GM23338 (cell line): ENCODE data around the gene MBD6. TPM values are rescaled to one million over a fixed set of nuclear protein-coding genes. Genes with fewer than 3 reads are reported as not detected.
A peak's percentile ranks its signal among the peaks of the same experiment; 100 is the strongest.

Experiments
- ATAC-seq: fragments of 200-7000 bp; cut with Tn5 transposase; 3 replicates; pipeline ENCODE4 v1.9.1; 2020
- DNase-seq: peaks from one replicate; pipeline ENCODE4 v3.0.0-alpha.2; 2015; ENCODE audit warnings: low spot score
- H2AFZ ChIP-seq: fragments of 200-600 bp; sonication (generic); 2 replicates; pipeline ENCODE4 v1.8.0; 2016; ENCODE audit warnings: antibody characterized with exemption, mild to moderate bottlenecking, moderate library complexity
- H3F3A ChIP-seq: fragments of 200-600 bp; sonication (generic); replicated peaks from 2 replicates; pipeline ENCODE4 v1.8.0; 2017; ENCODE audit warnings: antibody characterized with exemption, mixed run types, low read depth
- H3K27ac ChIP-seq: fragments of 200-600 bp; sonication (generic); 2 replicates; pipeline ENCODE4 v1.6.1; 2016; ENCODE audit warnings: low read depth
- H3K27me3 ChIP-seq: fragments of 200-600 bp; sonication (generic); 2 replicates; pipeline ENCODE4 v1.8.0; 2016; ENCODE audit warnings: mild to moderate bottlenecking, mixed run types, moderate library complexity; ENCODE audit not compliant: insufficient read depth
- H3K36me3 ChIP-seq: fragments of 200-600 bp; sonication (generic); 2 replicates; pipeline ENCODE4 v1.8.0; 2016; ENCODE audit warnings: mild to moderate bottlenecking; ENCODE audit not compliant: insufficient read depth
- H3K4me1 ChIP-seq: fragments of 200-600 bp; sonication (generic); 2 replicates; pipeline ENCODE4 v1.8.0; 2016; ENCODE audit warnings: mild to moderate bottlenecking, moderate library complexity; ENCODE audit not compliant: insufficient read depth
- H3K4me2 ChIP-seq: fragments of 200-600 bp; sonication (generic); 2 replicates; pipeline ENCODE4 v1.7.1; 2017; ENCODE audit warnings: mixed run types
- H3K4me3 ChIP-seq: fragments of 200-600 bp; sonication (generic); 2 replicates; pipeline ENCODE4 v1.6.1; 2016; ENCODE audit warnings: mixed run types
- H3K79me2 ChIP-seq: fragments of 200-600 bp; sonication (generic); replicated peaks from 2 replicates; pipeline ENCODE4 v1.8.0; 2017; ENCODE audit warnings: mild to moderate bottlenecking; ENCODE audit not compliant: insufficient read depth
- H3K9me2 ChIP-seq: fragments of 200-600 bp; sonication (generic); 2 replicates; pipeline ENCODE4 v1.8.0; 2017; ENCODE audit not compliant: insufficient read depth
- H4K20me1 ChIP-seq: fragments of 200-600 bp; sonication (generic); replicated peaks from 2 replicates; pipeline ENCODE4 v1.8.0; 2017; ENCODE audit warnings: mild to moderate bottlenecking; ENCODE audit not compliant: insufficient read depth
- H3K27ac Mint-ChIP-seq: 2 replicates; pipeline ENCODE4 v1.8.0; 2020; ENCODE audit warnings: inconsistent platforms, mild to moderate bottlenecking, moderate library complexity, mixed read lengths
- H3K27me3 Mint-ChIP-seq: 3 replicates; pipeline ENCODE4 v1.8.0; 2022; ENCODE audit warnings: low read depth, mild to moderate bottlenecking, moderate library complexity, mixed read lengths, inconsistent platforms; ENCODE audit not compliant: insufficient read depth, poor library complexity
- H3K36me3 Mint-ChIP-seq: 3 replicates; pipeline ENCODE4 v1.8.0; 2021; ENCODE audit warnings: low read depth, mild to moderate bottlenecking, inconsistent platforms, moderate library complexity, mixed read lengths
- H3K4me1 Mint-ChIP-seq: 3 replicates; pipeline ENCODE4 v1.8.0; 2020; ENCODE audit warnings: mild to moderate bottlenecking, inconsistent platforms, mixed read lengths
- H3K4me3 Mint-ChIP-seq: 3 replicates; pipeline ENCODE4 v1.8.0; 2021; ENCODE audit warnings: moderate library complexity, mild to moderate bottlenecking, inconsistent platforms, mixed read lengths
- H3K9me3 Mint-ChIP-seq: 3 replicates; pipeline ENCODE4 v1.8.0; 2020; ENCODE audit warnings: moderate library complexity, mild to moderate bottlenecking, inconsistent platforms, mixed read lengths
- CREB1 ChIP-seq: fragments of 250-450 bp; sonication (Bioruptor Pico); IDR thresholded peaks from 2 replicates; pipeline ENCODE4 v1.5.0; 2020; ENCODE audit warnings: low read depth, mild to moderate bottlenecking, moderate library complexity
- CTCF ChIP-seq, 2 experiments: fragments of 200-600 bp in 1 of 2; sonication (generic) in 1 of 2; conservative IDR thresholded peaks; 2 replicates each; pipeline versions ENCODE4 v1.5.1 to v1.6.1; 2016 to 2017; ENCODE audit warnings: antibody characterized with exemption in 2 of 2, low read depth in 2 of 2, mild to moderate bottlenecking in 2 of 2, moderate library complexity in 1 of 2
- ETS1 ChIP-seq: IDR thresholded peaks from 2 replicates; pipeline ENCODE4 v1.6.1; 2016; ENCODE audit warnings: antibody characterized with exemption
- EZH2 ChIP-seq: fragments of 200-600 bp; sonication (generic); IDR thresholded peaks from one replicate; pipeline ENCODE4 v1.8.0; 2017; ENCODE audit warnings: antibody characterized with exemption, mild to moderate bottlenecking, low read depth; ENCODE audit not compliant: unreplicated experiment
- EZH2phosphoT487 ChIP-seq: fragments of 200-600 bp; sonication (generic); IDR thresholded peaks from one replicate; pipeline ENCODE4 v1.8.1; 2018; ENCODE audit warnings: antibody characterized with exemption; ENCODE audit not compliant: unreplicated experiment
- JUNB ChIP-seq: IDR thresholded peaks from one replicate; pipeline ENCODE4 v1.6.1; 2016; ENCODE audit warnings: antibody characterized with exemption; ENCODE audit not compliant: unreplicated experiment
- POLR2AphosphoS5 ChIP-seq: IDR thresholded peaks from 2 replicates; pipeline ENCODE4 v1.6.1; 2016; ENCODE audit warnings: antibody characterized with exemption, low read depth
- polyA plus RNA-seq: library from polyadenylated mRNA; unstranded; fragments of >200 nt; fragmentation: Nextera tagmentation; extraction: Ambion mirVana; gene quantifications from 2 replicates; pipeline ENCODE4 v1.2.1, GENCODE V29; 2016
- total RNA-seq: library from RNA; depleted of rRNA; stranded (reverse); fragments of >200 nt; shearing (Covaris generic); gene quantifications from 2 replicates; pipeline ENCODE4 v1.2.3, GENCODE V29; 2014

MBD6 gene
- total and polyA plus RNA-seq, 2 experiments from 2014 or later: 12.5 to 17.1 TPM

DNA sequence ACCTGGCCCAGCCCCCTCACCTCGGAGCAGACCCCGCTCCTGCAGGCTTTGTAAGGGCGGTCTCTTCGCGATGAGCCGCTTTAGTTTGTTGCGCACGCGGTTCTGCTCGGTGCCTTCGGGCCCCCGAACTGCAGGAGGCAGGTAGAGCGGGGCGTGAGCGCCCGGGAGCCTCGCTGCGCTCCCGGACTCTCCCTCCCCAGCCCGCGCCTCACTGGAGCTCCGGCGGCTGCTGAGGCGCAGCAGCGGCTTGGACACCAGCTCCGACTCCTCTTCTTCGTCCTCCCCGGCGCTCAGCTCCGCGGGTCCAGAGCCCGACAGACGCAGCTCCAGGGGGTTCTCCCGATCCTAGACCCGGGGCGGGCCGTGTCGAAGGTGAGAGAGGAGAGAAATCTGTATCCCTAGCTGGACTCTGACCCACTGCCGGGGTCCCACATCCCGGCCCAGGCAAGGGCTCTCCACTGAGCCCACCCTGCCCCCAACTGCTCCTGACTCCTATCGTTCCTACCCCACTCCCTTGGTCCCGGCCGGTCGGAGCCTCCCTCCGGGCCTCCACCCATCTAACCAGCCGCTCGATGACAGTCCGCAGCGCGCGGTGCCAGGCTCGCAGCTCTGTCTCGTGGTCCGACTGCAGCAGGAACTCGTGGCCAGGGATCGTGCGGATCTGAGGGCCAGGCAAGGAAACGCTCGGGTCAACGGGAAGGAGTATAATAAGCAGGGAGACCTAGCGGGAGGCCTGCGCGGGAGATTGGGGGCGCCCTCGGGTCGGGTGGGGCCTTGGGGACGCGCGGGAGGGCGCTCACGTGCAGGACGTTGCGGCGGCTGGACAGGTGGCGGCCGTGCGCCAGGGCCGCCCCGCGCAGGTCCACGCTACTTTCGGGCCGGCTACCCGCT is 47.1 kb upstream of the MBD6 start:
- Histone ChIP-seq H2AFZ (peak overlapping the region; percentile 98), H3K4me1 (peaks cover 30% of the 10 kb centered on the region), H3F3A (peaks cover 9% of the 10 kb centered on the region), H3K4me2 (peak overlapping the region; percentile 98), H3K36me3 (no peaks in the 10 kb centered on the region), H3K4me3 (peak overlapping the region; percentile 82), H3K79me2 (no peaks in the 10 kb centered on the region), H4K20me1 (no peaks in the 10 kb centered on the region), H3K27ac (no peak overlapping the region), H3K9me2 (no peaks in the 10 kb centered on the region), H3K27me3 (peaks cover 57% of the 10 kb centered on the region)
- DNase-seq (peak; percentile 69), ATAC-seq (peak; percentile 64)
- TF ChIP-seq EZH2 (peak; percentile 81), POLR2AphosphoS5 (no peak)
- Mint-ChIP-seq H3K4me1 (peaks cover 39% of the 10 kb centered on the region), H3K27ac (no peak overlapping the region), H3K36me3 (peaks cover 8% of the 10 kb centered on the region; the same call in 1 of the 3 replicates), H3K4me3 (peak overlapping the region; percentile 75), H3K27me3 (peaks cover 61% of the 10 kb centered on the region), H3K9me3 (no peaks in the 10 kb centered on the region; the same call in 2 of the 3 replicates)

GRCh38 chr12:57476162-57476992 is 46.2 kb upstream of the MBD6 start:
- peaks cover 57% of the 10 kb centered on the region for H3K27me3 ChIP-seq
- H3K4me3 ChIP-seq: peak overlapping the region; percentile 82
- Mint-ChIP-seq H3K27me3 (peaks cover 61% of the 10 kb centered on the region), H3K4me3 (peak overlapping the region; percentile 75), H3K9me3 (no peaks in the 10 kb centered on the region; the same call in 2 of the 3 replicates), H3K4me1 (peaks cover 44% of the 10 kb centered on the region), H3K36me3 (peaks cover 8% of the 10 kb centered on the region; the same call in 1 of the 3 replicates), H3K27ac (no peak overlapping the region)
- no peak overlapping the region for H3K27ac ChIP-seq
- ATAC-seq (peak; percentile 68), DNase-seq (peak; percentile 79)
- H3F3A ChIP-seq: peaks cover 9% of the 10 kb centered on the region
- no peaks in the 10 kb centered on the region for H3K79me2 ChIP-seq
- H2AFZ ChIP-seq: peak overlapping the region; percentile 98
- peaks cover 38% of the 10 kb centered on the region for H3K4me1 ChIP-seq
- H3K4me2 ChIP-seq: peak overlapping the region; percentile 98
- TF ChIP-seq JUNB (no peak), ETS1 (no peak), CREB1 (CRISPR knock-in tag) (no peak), CTCF (conservative IDR thresholded peaks at IDR 0.05; ENCODE audit: low read depth in 2 of 2) (peak; percentile 81 to 89), EZH2phosphoT487 (no peak)
- no peaks in the 10 kb centered on the region for H3K9me2 ChIP-seq
- no peaks in the 10 kb centered on the region for H4K20me1 ChIP-seq
- H3K36me3 ChIP-seq: no peaks in the 10 kb centered on the region
